HEK293 (cell line): ENCODE results near the gene HSPB6.

Experiments
- IKZF3 ChIP-seq: fragments of 450-650 bp; IDR thresholded peaks from 2 replicates; pipeline ENCODE4 v1.5.0; 2018; ENCODE audit warnings: missing biosample characterization, mild to moderate bottlenecking, missing genetic modification characterization, moderate library complexity
- KLF1 ChIP-seq: fragments of 450-650 bp; formaldehyde crosslinking; IDR thresholded peaks from 2 replicates; pipeline ENCODE4 v1.5.1; 2016; ENCODE audit warnings: missing biosample characterization, missing genetic modification characterization
- ZBTB1 ChIP-seq: fragments of 450-650 bp; formaldehyde crosslinking; IDR thresholded peaks from 2 replicates; pipeline ENCODE4 v1.5.1; 2016; ENCODE audit warnings: missing biosample characterization, missing genetic modification characterization
- ZBTB11 ChIP-seq: fragments of 450-650 bp; formaldehyde crosslinking; conservative IDR thresholded peaks from 2 replicates; pipeline ENCODE4 v1.5.1; 2016; ENCODE audit warnings: low read depth, missing biosample characterization, missing genetic modification characterization
- ZBTB8A ChIP-seq: fragments of 450-650 bp; formaldehyde crosslinking; IDR thresholded peaks from 2 replicates; pipeline ENCODE4 v1.5.1; 2016; ENCODE audit warnings: missing biosample characterization, missing genetic modification characterization
- ZIC2 ChIP-seq: fragments of 450-650 bp; formaldehyde crosslinking; IDR thresholded peaks from 2 replicates; pipeline ENCODE4 v1.5.1; 2016; ENCODE audit warnings: missing biosample characterization, missing genetic modification characterization
- ZNF10 ChIP-seq: fragments of 450-650 bp; formaldehyde crosslinking; IDR thresholded peaks from 2 replicates; pipeline ENCODE4 v1.5.1; 2017; ENCODE audit warnings: missing biosample characterization, missing genetic modification characterization
- ZNF132 ChIP-seq: fragments of 450-650 bp; formaldehyde crosslinking; IDR thresholded peaks from 2 replicates; pipeline ENCODE4 v1.5.1; 2017; ENCODE audit warnings: missing biosample characterization, missing genetic modification characterization, borderline replicate concordance
- ZNF138 ChIP-seq: fragments of 450-650 bp; formaldehyde crosslinking; IDR thresholded peaks from 2 replicates; pipeline ENCODE4 v1.5.1; 2016; ENCODE audit warnings: missing biosample characterization, missing genetic modification characterization, borderline replicate concordance
- ZNF2 ChIP-seq: fragments of 450-650 bp; formaldehyde crosslinking; IDR thresholded peaks from 2 replicates; pipeline ENCODE4 v1.5.1; 2016; ENCODE audit warnings: missing biosample characterization, missing genetic modification characterization
- ZNF248 ChIP-seq: fragments of 450-650 bp; formaldehyde crosslinking; IDR thresholded peaks from 2 replicates; pipeline ENCODE4 v1.5.1; 2017; ENCODE audit warnings: missing biosample characterization, missing genetic modification characterization
- ZNF280D ChIP-seq: fragments of 450-650 bp; formaldehyde crosslinking; IDR thresholded peaks from 2 replicates; pipeline ENCODE4 v1.5.1; 2016; ENCODE audit warnings: missing biosample characterization, missing genetic modification characterization
- ZNF366 ChIP-seq: fragments of 450-650 bp; formaldehyde crosslinking; conservative IDR thresholded peaks from 2 replicates; pipeline ENCODE4 v1.5.1; 2016; ENCODE audit warnings: missing biosample characterization, missing genetic modification characterization
- ZNF37A ChIP-seq: fragments of 450-650 bp; IDR thresholded peaks from 2 replicates; pipeline ENCODE4 v1.5.1; 2018; ENCODE audit warnings: missing biosample characterization, missing genetic modification characterization
- ZNF624 ChIP-seq: fragments of 450-650 bp; formaldehyde crosslinking; IDR thresholded peaks from 2 replicates; pipeline ENCODE4 v1.5.1; 2017; ENCODE audit warnings: missing biosample characterization, missing genetic modification characterization
- ZNF626 ChIP-seq: fragments of 450-650 bp; sonication (Bioruptor Pico); formaldehyde crosslinking; IDR thresholded peaks from 2 replicates; pipeline ENCODE4 v1.5.1; 2018; ENCODE audit warnings: missing biosample characterization, missing genetic modification characterization, inconsistent platforms
- ZNF704 ChIP-seq: fragments of 450-650 bp; formaldehyde crosslinking; IDR thresholded peaks from 2 replicates; pipeline ENCODE4 v1.5.1; 2016; ENCODE audit warnings: missing biosample characterization, missing genetic modification characterization
- ZNF776 ChIP-seq: fragments of 450-650 bp; formaldehyde crosslinking; IDR thresholded peaks from 2 replicates; pipeline ENCODE4 v1.5.0; 2017; ENCODE audit warnings: missing biosample characterization, missing genetic modification characterization, borderline replicate concordance
- TF ChIP-seq, protein P1 (sequence below): fragments of 450-650 bp; formaldehyde crosslinking; IDR thresholded peaks from 2 replicates; pipeline ENCODE4 v1.5.1; 2016; ENCODE audit warnings: missing biosample characterization, missing genetic modification characterization
- TF ChIP-seq, protein P2 (sequence below): fragments of 450-650 bp; IDR thresholded peaks from 2 replicates; pipeline ENCODE4 v1.5.1; 2018; ENCODE audit warnings: missing biosample characterization, mild to moderate bottlenecking, missing genetic modification characterization
- TF ChIP-seq, protein P3 (sequence below): fragments of 450-650 bp; formaldehyde crosslinking; IDR thresholded peaks from 2 replicates; pipeline ENCODE4 v1.5.1; 2016; ENCODE audit warnings: missing biosample characterization, missing genetic modification characterization, borderline replicate concordance

The HSPB6 gene

DNA sequence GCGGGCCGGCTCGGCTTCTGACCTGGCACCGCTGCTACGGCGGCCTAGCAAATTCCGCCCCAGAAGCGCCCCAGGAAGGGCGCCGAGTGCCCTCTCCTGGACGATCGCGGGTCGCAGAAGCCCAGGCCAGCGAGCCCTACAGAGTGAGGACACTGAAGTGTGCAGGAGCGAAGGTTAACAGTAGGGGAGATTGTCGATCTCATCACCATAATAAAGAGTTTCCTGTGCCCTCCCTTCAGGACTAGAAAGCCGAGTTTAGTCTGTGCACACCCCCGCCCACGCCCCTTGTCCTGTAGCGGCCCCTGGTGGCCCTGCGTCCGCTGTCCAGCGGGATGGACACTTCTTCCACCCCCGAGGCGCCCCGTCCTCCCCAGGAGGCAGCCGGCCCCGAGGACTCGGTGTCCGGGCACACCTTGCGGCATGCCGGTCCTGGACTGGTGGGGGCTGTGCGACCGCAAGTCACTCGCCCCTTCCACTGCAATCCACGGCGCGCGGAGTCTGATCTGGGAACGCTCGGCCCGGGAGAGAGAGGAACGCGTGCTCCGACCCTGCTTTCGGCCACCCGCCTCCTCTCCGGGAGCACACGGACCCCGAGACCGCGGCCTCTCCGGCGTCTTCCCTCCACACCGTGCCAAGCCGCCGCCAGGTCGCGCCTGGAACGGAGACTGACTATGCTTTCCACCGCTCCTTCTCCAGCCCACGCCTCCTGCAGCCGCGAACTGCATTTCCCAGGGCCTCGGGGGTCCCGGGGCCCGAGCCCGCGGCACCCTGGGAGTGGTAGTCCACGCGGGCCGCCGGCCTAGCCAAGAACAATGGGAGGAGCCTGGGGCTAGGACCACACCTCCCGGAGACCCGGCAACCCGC, 39.8 kb downstream of the HSPB6 start (continued):
- TF ChIP-seq, protein P1, sequence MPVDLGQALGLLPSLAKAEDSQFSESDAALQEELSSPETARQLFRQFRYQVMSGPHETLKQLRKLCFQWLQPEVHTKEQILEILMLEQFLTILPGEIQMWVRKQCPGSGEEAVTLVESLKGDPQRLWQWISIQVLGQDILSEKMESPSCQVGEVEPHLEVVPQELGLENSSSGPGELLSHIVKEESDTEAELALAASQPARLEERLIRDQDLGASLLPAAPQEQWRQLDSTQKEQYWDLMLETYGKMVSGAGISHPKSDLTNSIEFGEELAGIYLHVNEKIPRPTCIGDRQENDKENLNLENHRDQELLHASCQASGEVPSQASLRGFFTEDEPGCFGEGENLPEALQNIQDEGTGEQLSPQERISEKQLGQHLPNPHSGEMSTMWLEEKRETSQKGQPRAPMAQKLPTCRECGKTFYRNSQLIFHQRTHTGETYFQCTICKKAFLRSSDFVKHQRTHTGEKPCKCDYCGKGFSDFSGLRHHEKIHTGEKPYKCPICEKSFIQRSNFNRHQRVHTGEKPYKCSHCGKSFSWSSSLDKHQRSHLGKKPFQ (tag by site-specific recombination), result peak; percentile 42; the same call in 1 of the 2 replicates
- TF ChIP-seq ZNF704 (tag by site-specific recombination) (no peak), ZIC2 (tag by site-specific recombination) (peak; percentile 83), ZNF248 (tag by site-specific recombination) (no peak), ZNF2 (tag by site-specific recombination) (peak; percentile 98), IKZF3 (tag by site-specific recombination) (peak; percentile 72), ZNF10 (tag by site-specific recombination) (0 out of 2 replicates have a peak, but pooled peaks have one; percentile 32), ZBTB8A (peak; percentile 98), ZNF776 (tag by site-specific recombination) (no peak), ZBTB11 (tag by site-specific recombination) (peak; percentile 96), ZNF624 (no peak), ZNF626 (tag by site-specific recombination) (no peak), ZNF138 (tag by site-specific recombination) (no peak), ZNF37A (no peak), KLF1 (peak; percentile 58), ZNF366 (tag by site-specific recombination) (peak; percentile 60), ZNF132 (tag by site-specific recombination) (no peak), ZBTB1 (tag by site-specific recombination) (no peak; the same call in none of the 2 replicates), ZNF280D (tag by site-specific recombination) (no peak)
- TF ChIP-seq, protein P2, sequence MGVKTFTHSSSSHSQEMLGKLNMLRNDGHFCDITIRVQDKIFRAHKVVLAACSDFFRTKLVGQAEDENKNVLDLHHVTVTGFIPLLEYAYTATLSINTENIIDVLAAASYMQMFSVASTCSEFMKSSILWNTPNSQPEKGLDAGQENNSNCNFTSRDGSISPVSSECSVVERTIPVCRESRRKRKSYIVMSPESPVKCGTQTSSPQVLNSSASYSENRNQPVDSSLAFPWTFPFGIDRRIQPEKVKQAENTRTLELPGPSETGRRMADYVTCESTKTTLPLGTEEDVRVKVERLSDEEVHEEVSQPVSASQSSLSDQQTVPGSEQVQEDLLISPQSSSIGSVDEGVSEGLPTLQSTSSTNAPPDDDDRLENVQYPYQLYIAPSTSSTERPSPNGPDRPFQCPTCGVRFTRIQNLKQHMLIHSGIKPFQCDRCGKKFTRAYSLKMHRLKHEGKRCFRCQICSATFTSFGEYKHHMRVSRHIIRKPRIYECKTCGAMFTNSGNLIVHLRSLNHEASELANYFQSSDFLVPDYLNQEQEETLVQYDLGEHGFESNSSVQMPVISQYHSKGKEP (tag by site-specific recombination), result peak; percentile 67
- TF ChIP-seq, protein P3, sequence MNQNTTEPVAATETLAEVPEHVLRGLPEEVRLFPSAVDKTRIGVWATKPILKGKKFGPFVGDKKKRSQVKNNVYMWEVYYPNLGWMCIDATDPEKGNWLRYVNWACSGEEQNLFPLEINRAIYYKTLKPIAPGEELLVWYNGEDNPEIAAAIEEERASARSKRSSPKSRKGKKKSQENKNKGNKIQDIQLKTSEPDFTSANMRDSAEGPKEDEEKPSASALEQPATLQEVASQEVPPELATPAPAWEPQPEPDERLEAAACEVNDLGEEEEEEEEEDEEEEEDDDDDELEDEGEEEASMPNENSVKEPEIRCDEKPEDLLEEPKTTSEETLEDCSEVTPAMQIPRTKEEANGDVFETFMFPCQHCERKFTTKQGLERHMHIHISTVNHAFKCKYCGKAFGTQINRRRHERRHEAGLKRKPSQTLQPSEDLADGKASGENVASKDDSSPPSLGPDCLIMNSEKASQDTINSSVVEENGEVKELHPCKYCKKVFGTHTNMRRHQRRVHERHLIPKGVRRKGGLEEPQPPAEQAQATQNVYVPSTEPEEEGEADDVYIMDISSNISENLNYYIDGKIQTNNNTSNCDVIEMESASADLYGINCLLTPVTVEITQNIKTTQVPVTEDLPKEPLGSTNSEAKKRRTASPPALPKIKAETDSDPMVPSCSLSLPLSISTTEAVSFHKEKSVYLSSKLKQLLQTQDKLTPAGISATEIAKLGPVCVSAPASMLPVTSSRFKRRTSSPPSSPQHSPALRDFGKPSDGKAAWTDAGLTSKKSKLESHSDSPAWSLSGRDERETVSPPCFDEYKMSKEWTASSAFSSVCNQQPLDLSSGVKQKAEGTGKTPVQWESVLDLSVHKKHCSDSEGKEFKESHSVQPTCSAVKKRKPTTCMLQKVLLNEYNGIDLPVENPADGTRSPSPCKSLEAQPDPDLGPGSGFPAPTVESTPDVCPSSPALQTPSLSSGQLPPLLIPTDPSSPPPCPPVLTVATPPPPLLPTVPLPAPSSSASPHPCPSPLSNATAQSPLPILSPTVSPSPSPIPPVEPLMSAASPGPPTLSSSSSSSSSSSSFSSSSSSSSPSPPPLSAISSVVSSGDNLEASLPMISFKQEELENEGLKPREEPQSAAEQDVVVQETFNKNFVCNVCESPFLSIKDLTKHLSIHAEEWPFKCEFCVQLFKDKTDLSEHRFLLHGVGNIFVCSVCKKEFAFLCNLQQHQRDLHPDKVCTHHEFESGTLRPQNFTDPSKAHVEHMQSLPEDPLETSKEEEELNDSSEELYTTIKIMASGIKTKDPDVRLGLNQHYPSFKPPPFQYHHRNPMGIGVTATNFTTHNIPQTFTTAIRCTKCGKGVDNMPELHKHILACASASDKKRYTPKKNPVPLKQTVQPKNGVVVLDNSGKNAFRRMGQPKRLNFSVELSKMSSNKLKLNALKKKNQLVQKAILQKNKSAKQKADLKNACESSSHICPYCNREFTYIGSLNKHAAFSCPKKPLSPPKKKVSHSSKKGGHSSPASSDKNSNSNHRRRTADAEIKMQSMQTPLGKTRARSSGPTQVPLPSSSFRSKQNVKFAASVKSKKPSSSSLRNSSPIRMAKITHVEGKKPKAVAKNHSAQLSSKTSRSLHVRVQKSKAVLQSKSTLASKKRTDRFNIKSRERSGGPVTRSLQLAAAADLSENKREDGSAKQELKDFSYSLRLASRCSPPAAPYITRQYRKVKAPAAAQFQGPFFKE (tag by site-specific recombination), result 0 out of 2 replicates have a peak, but pooled peaks have one; percentile 65
